HL-60 (cell line): Measurements from ENCODE around the gene ATP2B2.

Source experiments
- CTCF ChIP-seq: IDR thresholded peaks from one replicate; pipeline ENCODE4 v1.5.1; 2011; ENCODE audit warnings: low read length, control low read depth, inconsistent platforms; ENCODE audit not compliant: insufficient read depth
- GABPA ChIP-seq: IDR thresholded peaks from 2 replicates; pipeline ENCODE4 v1.6.1; 2012; ENCODE audit warnings: low read depth
- POLR2AphosphoS5 ChIP-seq: IDR thresholded peaks from 2 replicates; pipeline ENCODE4 v1.6.1; 2012; ENCODE audit warnings: low read depth
- REST ChIP-seq: IDR thresholded peaks from 2 replicates; pipeline ENCODE4 v1.6.1; 2012; ENCODE audit warnings: low read depth; ENCODE audit not compliant: insufficient replicate concordance
- SPI1 ChIP-seq: IDR thresholded peaks from 2 replicates; pipeline ENCODE4 v1.6.1; 2012; ENCODE audit warnings: low read depth, mild to moderate bottlenecking, borderline replicate concordance

GRCh38 chr3:10371789-10372188, 133.6 kb downstream of the ATP2B2 start:
- no peak for TF ChIP-seq CTCF
- no peak for TF ChIP-seq GABPA
- TF ChIP-seq POLR2AphosphoS5, result no peak
- TF ChIP-seq REST, result no peak
- TF ChIP-seq SPI1, result no peak
